HCT116 (cell line): ENCODE measurements around the gene SHC4. TPM values are rescaled to one million over a fixed set of nuclear protein-coding genes. Genes with fewer than 3 reads are reported as not detected.

Experiments used
- ATAC-seq: fragments of 200-7000 bp; cut with Tn5 transposase; 2 replicates; pipeline ENCODE4 v1.9.1; 2020; ENCODE audit warnings: mild to moderate bottlenecking, moderate library complexity
- BruUV-seq: library from RNA; stranded (reverse); fragments of 400-500 nt; replicated peaks from 2 replicates; lab custom pipeline; 2021; lab: Mats Ljungman, UMichigan
- CTCF ChIA-PET: fragments of 300-600 bp; sonication (Branson Sonifier 250); formaldehyde crosslinking; loops from one replicate; lab custom pipeline; 2021; ENCODE audit warnings: antibody characterized with exemption; lab: Charles Lee
- POLR2A ChIA-PET: fragments of 300-600, 350-600 bp; sonication (Branson Sonifier 250); formaldehyde crosslinking; loops from one replicate; lab custom pipeline; 2021; ENCODE audit warnings: antibody characterized with exemption; lab: Charles Lee
- RAD21 ChIA-PET, 2 experiments: fragments of 300-600 bp; sonication (Branson Sonifier 250); formaldehyde crosslinking; loops; one replicate each; lab custom pipeline; 2023; ENCODE audit warnings: low total read pairs in 2 of 2; ENCODE audit not compliant: uncharacterized antibody in 2 of 2, unreplicated experiment in 2 of 2, low non-redundant PET in 1 of 2; lab: Charles Lee
- DNase-seq: peaks from one replicate; pipeline ENCODE4 v3.0.0-alpha.2; 2010; ENCODE audit warnings: low read depth, low spot score
- H2AFZ ChIP-seq: fragments of 200-600 bp; shearing (Covaris generic), sonication (generic); 2 replicates; pipeline ENCODE4 v1.6.1; 2017; ENCODE audit warnings: low read depth, mixed run types, mixed read lengths, antibody characterized with exemption, low read length; ENCODE audit not compliant: poor library complexity, severe bottlenecking
- H3K27ac ChIP-seq: 2 replicates; pipeline ENCODE4 v1.5.1; 2012; ENCODE audit warnings: low read depth, low read length
- H3K27me3 ChIP-seq: fragments of 200-600 bp; sonication (generic); 2 replicates; pipeline ENCODE4 v1.6.1; 2016; ENCODE audit warnings: mixed run types, low read length, mixed read lengths; ENCODE audit not compliant: insufficient read depth
- H3K36me3 ChIP-seq, 2 experiments: fragments of 200-500 bp in 1 of 2; fragments of 200-600 bp in 1 of 2; sonication (Bioruptor generic) in 1 of 2; sonication (generic) in 1 of 2; 2 replicates each; pipeline versions ENCODE4 v1.5.1 to v1.6.1; 2014 to 2016; ENCODE audit warnings: low read length in 2 of 2, inconsistent platforms in 1 of 2, mixed read lengths in 1 of 2, mixed run types in 1 of 2; ENCODE audit not compliant: insufficient read depth in 2 of 2, control insufficient read depth in 1 of 2
- H3K4me1 ChIP-seq, 2 experiments: fragments of 200-600 bp in 1 of 2; sonication (generic) in 1 of 2; 2 replicates each; pipeline versions ENCODE4 v1.5.1 to v1.6.1; 2012 to 2017; ENCODE audit warnings: low read length in 2 of 2, inconsistent platforms in 1 of 2, mild to moderate bottlenecking in 1 of 2, mixed read lengths in 1 of 2, mixed run types in 1 of 2, moderate library complexity in 1 of 2; ENCODE audit not compliant: insufficient read depth in 2 of 2, control insufficient read depth in 1 of 2
- H3K4me2 ChIP-seq: fragments of 200-600 bp; sonication (generic); 2 replicates; pipeline ENCODE4 v1.6.1; 2017; ENCODE audit warnings: mixed run types, low read length, mixed read lengths
- H3K4me3 ChIP-seq, 2 experiments: fragments of 200-600 bp in 1 of 2; sonication (generic) in 1 of 2; replicated peaks in 1 of 2; 2 replicates each; pipeline ENCODE4 v1.5.1; 2011 to 2016; ENCODE audit warnings: low read length in 2 of 2, control low read depth in 1 of 2, low read depth in 1 of 2, mild to moderate bottlenecking in 1 of 2, mixed read lengths in 1 of 2, mixed run types in 1 of 2
- H3K79me2 ChIP-seq: fragments of 200-600 bp; sonication (generic); 2 replicates; pipeline ENCODE4 v1.6.1; 2017; ENCODE audit warnings: mild to moderate bottlenecking, mixed run types, low read length, moderate library complexity, mixed read lengths; ENCODE audit not compliant: insufficient read depth
- H3K9ac ChIP-seq: fragments of 200-600 bp; sonication (generic); 2 replicates; pipeline ENCODE4 v1.6.1; 2016; ENCODE audit warnings: low read length, mixed read lengths
- H3K9me2 ChIP-seq: fragments of 200-600 bp; sonication (generic), shearing (Covaris generic); 2 replicates; pipeline ENCODE4 v1.6.1; 2017; ENCODE audit warnings: mixed run types, mild to moderate bottlenecking, moderate library complexity; ENCODE audit not compliant: insufficient read depth
- H3K9me3 ChIP-seq, 2 experiments: fragments of 200-500 bp in 1 of 2; fragments of 200-600 bp in 1 of 2; sonication (Bioruptor generic) in 1 of 2; sonication (generic) in 1 of 2; 2 replicates each; pipeline ENCODE4 v1.6.1; 2014 to 2017; ENCODE audit warnings: low read length in 2 of 2, mixed read lengths in 2 of 2, inconsistent platforms in 1 of 2, low read depth in 1 of 2, mild to moderate bottlenecking in 1 of 2, mixed run types in 1 of 2, moderate library complexity in 1 of 2; ENCODE audit not compliant: control insufficient read depth in 1 of 2, insufficient read depth in 1 of 2
- H4K20me1 ChIP-seq: fragments of 200-600 bp; sonication (generic), shearing (Covaris generic); 2 replicates; pipeline ENCODE4 v1.6.1; 2017; ENCODE audit warnings: mixed run types, mild to moderate bottlenecking, moderate library complexity; ENCODE audit not compliant: insufficient read depth
- ATF3 ChIP-seq: IDR thresholded peaks from 2 replicates; pipeline ENCODE4 v1.6.1; 2012
- CBX3 ChIP-seq: IDR thresholded peaks from 2 replicates; pipeline ENCODE4 v1.6.1; 2012; ENCODE audit warnings: low read depth
- CEBPB ChIP-seq: IDR thresholded peaks from 2 replicates; pipeline ENCODE4 v1.6.1; 2012; ENCODE audit warnings: low read depth
- CTCF ChIP-seq, 3 experiments: fragments of 200-600 bp in 1 of 3; sonication (generic) in 1 of 3; IDR thresholded peaks in 2 of 3; conservative IDR thresholded peaks in 1 of 3; 2 replicates each; pipeline ENCODE4 v1.5.1; 2012 to 2017; ENCODE audit warnings: low read depth in 2 of 3, low read length in 2 of 3, antibody characterized with exemption in 1 of 3, borderline replicate concordance in 1 of 3, control low read depth in 1 of 3, mild to moderate bottlenecking in 1 of 3, mixed read lengths in 1 of 3, mixed run types in 1 of 3, moderate library complexity in 1 of 3; ENCODE audit not compliant: insufficient read depth in 1 of 3
- EGR1 ChIP-seq: IDR thresholded peaks from 2 replicates; pipeline ENCODE4 v1.6.1; 2012; ENCODE audit warnings: low read depth
- EZH2phosphoT487 ChIP-seq: fragments of 200-600 bp; IDR thresholded peaks from 2 replicates; pipeline ENCODE4 v1.6.1; 2018; ENCODE audit warnings: antibody characterized with exemption, borderline replicate concordance
- FOSL1 ChIP-seq: IDR thresholded peaks from 2 replicates; pipeline ENCODE4 v1.6.1; 2012; ENCODE audit warnings: low read depth
- JUND ChIP-seq: IDR thresholded peaks from 2 replicates; pipeline ENCODE4 v1.6.1; 2012
- MAX ChIP-seq: IDR thresholded peaks from 2 replicates; pipeline ENCODE4 v1.6.1; 2012
- POLR2A ChIP-seq: IDR thresholded peaks from 2 replicates; pipeline ENCODE4 v1.7.0; 2011; ENCODE audit warnings: borderline replicate concordance; ENCODE audit not compliant: insufficient read depth, insufficient read length; ENCODE audit errors: extremely low read depth
- POLR2AphosphoS5 ChIP-seq: IDR thresholded peaks from 2 replicates; pipeline ENCODE4 v1.6.1; 2011; ENCODE audit warnings: mild to moderate bottlenecking, low read depth, low read length, moderate library complexity
- RAD21 ChIP-seq: IDR thresholded peaks from 2 replicates; pipeline ENCODE4 v1.6.1; 2012; ENCODE audit warnings: low read depth, mild to moderate bottlenecking
- REST ChIP-seq: IDR thresholded peaks from 2 replicates; pipeline ENCODE4 v1.6.1; 2012; ENCODE audit warnings: low read depth
- SIN3A ChIP-seq: IDR thresholded peaks from 2 replicates; pipeline ENCODE4 v1.6.1; 2012; ENCODE audit warnings: low read depth
- SP1 ChIP-seq: IDR thresholded peaks from 2 replicates; pipeline ENCODE4 v1.6.1; 2012; ENCODE audit warnings: low read depth
- SRF ChIP-seq: IDR thresholded peaks from 2 replicates; pipeline ENCODE4 v1.6.1; 2012; ENCODE audit warnings: low read depth
- ZBTB33 ChIP-seq: IDR thresholded peaks from 2 replicates; pipeline ENCODE4 v1.6.1; 2011; ENCODE audit warnings: mild to moderate bottlenecking, low read length, moderate library complexity; ENCODE audit not compliant: insufficient replicate concordance; ENCODE audit errors: extremely low read depth
- ZNF274 ChIP-seq: fragments of 200-500 bp; sonication (Bioruptor generic); IDR thresholded peaks from 2 replicates; pipeline ENCODE4 v1.6.1; 2014; ENCODE audit warnings: mild to moderate bottlenecking, low read depth, low read length, inconsistent platforms
- intact Hi-C: fragments of 100-400 bp; cut with micrococcal nuclease; formaldehyde crosslinking; loops from 2 replicates; pipeline ENCODE4 v1.10.0; 2022
- total RNA-seq: library from RNA; stranded (reverse); gene quantifications from one replicate; pipeline ENCODE4 v1.2.1, GENCODE V29; 2021; ENCODE audit not compliant: unreplicated experiment

Gene SHC4
- total RNA-seq, 1 experiment from 2014 or later = 0.44 TPM

- H3K79me2 ChIP-seq = no peaks in the 10 kb centered on the region
- no peaks in the 10 kb centered on the region for H3K27me3 ChIP-seq
- no peak for DNase-seq
- no peaks in the 10 kb centered on the region for H3K9me3 ChIP-seq
- no peak for ATAC-seq
- no TSS peak for BruUV-seq
- POLR2A ChIA-PET = interaction anchor here (0.8 kb wide), 1 partner anchor 53 kb away, joined by 3 read pairs; the partner anchor contains the start of gene SECISBP2L
- no peaks in the 10 kb centered on the region for H3K9me2 ChIP-seq
- CTCF ChIA-PET = interaction anchor here (1.0 kb wide), 1 partner anchor 18 kb away, joined by 3 read pairs; no protein-coding TSS in a partner anchor
- no peak overlapping the region for H2AFZ ChIP-seq
- RAD21 ChIA-PET = no interaction called here
- H4K20me1 ChIP-seq = no peaks in the 10 kb centered on the region
- no peaks in the 10 kb centered on the region for H3K4me1 ChIP-seq
- intact Hi-C loops = no loop called here
- H3K9ac ChIP-seq = no peak overlapping the region
- no peak for TF ChIP-seq EGR1
- no peak for TF ChIP-seq JUND
- TF ChIP-seq ZNF274 = no peak
- TF ChIP-seq ATF3 = no peak
- TF ChIP-seq POLR2A = no peak
- no peak for TF ChIP-seq CBX3
- no peak for TF ChIP-seq SRF
- no peak for TF ChIP-seq MAX
- TF ChIP-seq FOSL1 = no peak
- no peak for TF ChIP-seq REST
- TF ChIP-seq CTCF (IDR thresholded peaks at IDR 0.05 in 2 of 3, conservative IDR thresholded peaks at IDR 0.05 in 1 of 3; ENCODE audit: borderline replicate concordance in 1 of 3, insufficient read depth in 1 of 3, low read depth in 2 of 3, low read length in 2 of 3) = no peak
- no peak for TF ChIP-seq CEBPB
- no peak for TF ChIP-seq RAD21
- no peak for TF ChIP-seq POLR2AphosphoS5
- TF ChIP-seq SP1 = no peak
- TF ChIP-seq SIN3A = no peak
- TF ChIP-seq EZH2phosphoT487 = no peak
- no peak for TF ChIP-seq ZBTB33
- no peak overlapping the region for H3K27ac ChIP-seq
- H3K36me3 ChIP-seq = peaks cover 0 to 12% of the 10 kb centered on the region in 2 experiments; a peak in 2 of 4 replicates
- H3K4me2 ChIP-seq = no peak overlapping the region
- no peak overlapping the region for H3K4me3 ChIP-seq
Observed at GRCh38 chr15:48993380-48993779, 29.7 kb upstream of the SHC4 start.
